Stimulated activated CD4-positive, alpha-beta T cell treated with anti-CD3 and anti-CD28 coated beads, TNF-alpha, amount 100 ng/mL, for 4 hours (primary cell): Measurements from ENCODE around the gene ARAP1.

Experiments used
- DNase-seq, 3 experiments: peaks; one replicate each; pipeline ENCODE4 v3.0.0-alpha.2; 2020; ENCODE audit warnings: low read depth in 3 of 3

The ARAP1 gene

GRCh38 chr11:72779495-72780128 lies 27.4 kb upstream of the ARAP1 start:
- no peak for DNase-seq

GRCh38 chr11:72778535-72779494 lies 26.6 kb upstream of the ARAP1 start:
- no peak for DNase-seq

GRCh38 chr11:72777755-72778278 lies 25.6 kb upstream of the ARAP1 start:
- no peak for DNase-seq

GRCh38 chr11:72776844-72777754 lies 24.9 kb upstream of the ARAP1 start:
- no peak for DNase-seq

- DNase-seq: no peak
Measured at GRCh38 chr11:72776117-72776843, 24.1 kb upstream of the ARAP1 start.

- no peak for DNase-seq
Measured at GRCh38 chr11:72775288-72776110, 23.3 kb upstream of the ARAP1 start.

- DNase-seq: no peak
Measured at GRCh38 chr11:72774499-72774898, 22.3 kb upstream of the ARAP1 start.

- no peak for DNase-seq
Measured at GRCh38 chr11:72773696-72774095, 21.5 kb upstream of the ARAP1 start.

- DNase-seq: no peak
Measured at GRCh38 chr11:72773291-72773690, 21.1 kb upstream of the ARAP1 start.

GRCh38 chr11:72772059-72772458 lies 19.9 kb upstream of the ARAP1 start:
- DNase-seq: no peak

GRCh38 chr11:72771507-72771906 lies 19.3 kb upstream of the ARAP1 start:
- DNase-seq: no peak

GRCh38 chr11:72770799-72771198 lies 18.6 kb upstream of the ARAP1 start:
- DNase-seq: no peak

- no peak for DNase-seq
Measured at GRCh38 chr11:72769680-72770079, 17.5 kb upstream of the ARAP1 start.

- no peak for DNase-seq
Measured at GRCh38 chr11:72768581-72768980, 16.4 kb upstream of the ARAP1 start.

GRCh38 chr11:72767203-72768062 lies 15.2 kb upstream of the ARAP1 start:
- no peak for DNase-seq

GRCh38 chr11:72766152-72766902 lies 14.1 kb upstream of the ARAP1 start:
- DNase-seq: no peak

- no peak for DNase-seq
Measured at GRCh38 chr11:72764503-72764902, 12.3 kb upstream of the ARAP1 start.

GRCh38 chr11:72763823-72764222 lies 11.6 kb upstream of the ARAP1 start:
- no peak for DNase-seq
